Retinal pigment epithelial cell (primary cell): ENCODE data around the gene GALNT2.

Source experiments
- DNase-seq: peaks from one replicate; pipeline ENCODE4 v3.0.0-alpha.2; 2010; ENCODE audit warnings: low read depth
- H3K4me3 ChIP-seq: 2 replicates; pipeline ENCODE4 v1.5.1; 2011; ENCODE audit warnings: mild to moderate bottlenecking, low read length, control low read depth, moderate library complexity
- TF ChIP-seq, protein P1 (sequence below): conservative IDR thresholded peaks from 2 replicates; pipeline ENCODE4 v1.5.1; 2011; ENCODE audit warnings: low read depth, low read length, control low read depth, inconsistent platforms

The GALNT2 gene

DNA sequence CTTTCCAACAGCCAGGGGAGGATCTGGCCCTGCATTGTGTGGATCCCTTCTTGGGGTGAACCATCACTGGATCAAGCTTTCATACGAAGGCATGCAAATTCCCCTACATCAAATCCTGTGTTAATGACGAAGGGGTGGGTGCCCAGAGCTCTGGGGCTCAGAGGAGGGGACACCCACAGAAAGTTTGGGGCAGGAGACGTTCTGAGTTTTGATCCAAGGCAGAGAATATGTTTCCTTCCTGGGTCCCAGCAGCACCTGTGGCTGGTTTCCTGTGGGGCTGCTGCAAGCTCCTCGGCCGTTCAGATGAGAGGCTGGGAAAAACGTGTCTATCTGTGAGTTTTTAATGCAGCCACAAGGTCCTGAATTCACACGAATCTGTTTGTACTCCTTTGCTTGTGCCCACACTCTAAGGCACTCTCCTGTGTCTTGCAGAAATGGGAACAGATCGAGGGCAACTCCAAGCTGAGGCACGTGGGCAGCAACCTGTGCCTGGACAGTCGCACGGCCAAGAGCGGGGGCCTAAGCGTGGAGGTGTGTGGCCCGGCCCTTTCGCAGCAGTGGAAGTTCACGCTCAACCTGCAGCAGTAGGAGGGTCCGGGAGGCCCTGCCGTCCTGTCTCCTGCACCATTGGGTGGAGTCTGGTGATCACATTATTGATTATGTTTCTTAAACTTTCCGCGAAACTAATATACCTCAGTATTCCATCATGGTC is 212.0 kb downstream of the GALNT2 start:
- no peak for DNase-seq
- no peak overlapping the region for H3K4me3 ChIP-seq
- TF ChIP-seq, protein P1, sequence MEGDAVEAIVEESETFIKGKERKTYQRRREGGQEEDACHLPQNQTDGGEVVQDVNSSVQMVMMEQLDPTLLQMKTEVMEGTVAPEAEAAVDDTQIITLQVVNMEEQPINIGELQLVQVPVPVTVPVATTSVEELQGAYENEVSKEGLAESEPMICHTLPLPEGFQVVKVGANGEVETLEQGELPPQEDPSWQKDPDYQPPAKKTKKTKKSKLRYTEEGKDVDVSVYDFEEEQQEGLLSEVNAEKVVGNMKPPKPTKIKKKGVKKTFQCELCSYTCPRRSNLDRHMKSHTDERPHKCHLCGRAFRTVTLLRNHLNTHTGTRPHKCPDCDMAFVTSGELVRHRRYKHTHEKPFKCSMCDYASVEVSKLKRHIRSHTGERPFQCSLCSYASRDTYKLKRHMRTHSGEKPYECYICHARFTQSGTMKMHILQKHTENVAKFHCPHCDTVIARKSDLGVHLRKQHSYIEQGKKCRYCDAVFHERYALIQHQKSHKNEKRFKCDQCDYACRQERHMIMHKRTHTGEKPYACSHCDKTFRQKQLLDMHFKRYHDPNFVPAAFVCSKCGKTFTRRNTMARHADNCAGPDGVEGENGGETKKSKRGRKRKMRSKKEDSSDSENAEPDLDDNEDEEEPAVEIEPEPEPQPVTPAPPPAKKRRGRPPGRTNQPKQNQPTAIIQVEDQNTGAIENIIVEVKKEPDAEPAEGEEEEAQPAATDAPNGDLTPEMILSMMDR, result no peak

DNA sequence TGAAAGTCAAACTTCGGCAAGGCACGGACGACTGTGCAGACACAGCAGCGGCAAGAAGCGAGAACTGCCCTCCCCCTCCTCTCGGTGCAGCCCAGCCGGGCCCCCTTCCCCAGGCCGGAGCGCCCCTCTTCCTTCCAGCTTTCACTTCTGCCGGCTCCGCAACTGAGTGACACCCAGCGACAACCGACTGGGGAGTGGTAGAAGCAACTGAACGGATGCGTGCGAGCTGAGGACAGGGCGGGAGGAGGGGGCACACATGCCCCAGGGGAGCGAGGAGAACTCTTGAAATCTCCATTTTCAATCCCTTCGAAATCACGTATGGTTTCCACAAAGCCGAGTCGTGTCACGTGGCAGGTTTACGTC is 212.5 kb downstream of the GALNT2 start:
- TF ChIP-seq, protein P1, result no peak
- no peak for DNase-seq
- H3K4me3 ChIP-seq, result no peak overlapping the region

DNA sequence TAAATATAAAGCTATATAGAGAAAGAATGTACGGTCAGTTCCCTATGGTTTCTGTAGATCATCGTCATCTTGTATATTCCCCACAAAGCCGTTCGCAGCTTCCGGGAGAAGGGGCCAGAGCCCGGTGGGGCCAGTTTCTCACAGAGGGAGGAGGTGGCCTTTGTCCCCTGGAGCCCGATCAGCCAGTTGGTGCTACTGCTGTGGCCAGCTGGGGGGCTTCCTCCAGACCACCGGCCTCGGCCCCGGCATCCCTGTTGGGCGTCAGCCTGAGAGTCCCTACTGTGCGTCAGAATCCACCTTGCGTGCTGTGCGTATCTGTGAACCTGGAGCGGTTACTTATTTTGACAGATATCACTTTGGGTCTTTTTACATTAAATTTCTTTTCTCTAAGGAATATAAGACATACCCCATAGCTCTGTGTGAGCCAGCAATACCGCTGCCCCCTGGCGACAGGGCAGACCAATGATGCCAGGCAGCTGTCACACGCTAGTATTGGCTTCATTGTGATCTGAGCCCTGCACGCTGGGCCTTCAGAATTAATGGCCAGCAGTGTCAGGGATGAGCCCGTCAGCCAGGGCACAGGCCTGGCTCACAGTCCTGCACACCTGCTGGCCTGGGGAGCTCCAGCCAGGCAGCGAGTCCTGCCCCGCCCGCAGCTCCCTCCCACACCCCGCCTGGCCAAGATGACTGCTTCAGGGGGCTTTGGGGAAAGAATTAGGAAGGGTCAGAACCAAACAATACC is 213.2 kb downstream of the GALNT2 start:
- H3K4me3 ChIP-seq, result no peak overlapping the region
- TF ChIP-seq, protein P1, result no peak
- no peak for DNase-seq

DNA sequence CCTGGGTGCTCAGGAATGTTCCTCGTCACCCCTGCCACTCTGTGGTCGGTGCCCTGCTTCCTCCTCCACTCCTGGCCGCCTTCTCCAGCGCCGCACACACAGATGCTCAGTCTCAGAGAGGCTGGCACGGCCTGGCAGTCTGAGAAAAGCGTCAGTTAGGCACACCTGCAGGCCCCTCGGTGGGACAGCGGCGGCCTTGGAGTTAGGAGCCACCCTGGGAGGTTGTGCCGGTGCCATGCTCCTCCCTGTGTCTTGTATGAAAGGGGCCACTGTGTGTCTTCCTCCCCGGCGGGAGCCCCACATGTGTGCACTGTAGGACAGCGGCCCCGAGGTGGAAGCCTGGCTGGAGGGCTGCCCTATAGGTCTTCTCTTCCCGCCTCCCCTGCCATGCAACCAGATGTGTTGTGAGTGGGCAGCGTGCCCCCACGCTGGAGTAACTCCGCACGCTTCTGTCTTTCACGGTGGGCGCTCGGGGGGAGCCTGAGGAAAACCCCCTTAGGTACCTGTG is 213.9 kb downstream of the GALNT2 start:
- H3K4me3 ChIP-seq, result no peak overlapping the region
- no peak for DNase-seq
- TF ChIP-seq, protein P1, result no peak

DNA sequence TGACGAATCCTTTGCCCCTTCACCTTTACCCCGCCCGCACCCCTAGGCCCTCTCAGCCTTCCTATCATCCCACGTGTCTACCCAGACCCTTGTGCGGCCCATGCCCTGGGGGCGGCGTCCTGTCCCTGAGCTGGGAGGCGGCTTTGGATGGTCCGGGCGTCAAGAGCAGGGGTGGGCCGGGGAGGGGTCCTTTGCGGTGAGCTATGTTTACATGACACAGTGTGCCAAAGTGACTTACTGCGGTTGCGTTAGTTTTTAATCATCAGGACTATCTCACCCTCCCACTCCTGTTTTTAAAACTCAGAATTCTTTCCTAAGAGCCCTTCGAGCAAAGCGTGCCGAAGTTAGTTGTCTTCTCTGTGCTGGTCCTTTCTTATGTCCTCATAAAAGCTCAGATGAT is 214.5 kb downstream of the GALNT2 start:
- DNase-seq, result no peak
- no peak overlapping the region for H3K4me3 ChIP-seq
- TF ChIP-seq, protein P1, result no peak

DNA sequence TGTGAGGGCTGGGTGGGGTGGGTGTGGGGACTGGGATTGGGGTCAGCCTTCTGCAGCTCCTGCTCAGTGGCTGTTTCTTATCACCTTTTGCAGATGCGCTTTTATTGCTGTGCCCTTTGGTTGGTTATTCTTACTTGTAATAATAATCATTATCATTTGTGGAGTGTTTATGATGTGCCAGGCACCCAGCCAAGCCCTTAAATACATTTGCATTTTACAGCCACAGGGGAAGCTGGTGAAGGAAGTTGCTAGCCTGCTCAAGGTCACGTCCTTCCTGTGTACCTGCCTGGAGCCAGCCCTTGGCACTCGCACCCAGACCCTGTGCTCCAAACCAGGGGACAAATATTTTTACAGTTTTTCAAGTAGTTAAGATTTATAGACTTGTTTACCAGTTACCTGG is 215.1 kb downstream of the GALNT2 start:
- TF ChIP-seq, protein P1, result no peak
- no peak overlapping the region for H3K4me3 ChIP-seq

DNA sequence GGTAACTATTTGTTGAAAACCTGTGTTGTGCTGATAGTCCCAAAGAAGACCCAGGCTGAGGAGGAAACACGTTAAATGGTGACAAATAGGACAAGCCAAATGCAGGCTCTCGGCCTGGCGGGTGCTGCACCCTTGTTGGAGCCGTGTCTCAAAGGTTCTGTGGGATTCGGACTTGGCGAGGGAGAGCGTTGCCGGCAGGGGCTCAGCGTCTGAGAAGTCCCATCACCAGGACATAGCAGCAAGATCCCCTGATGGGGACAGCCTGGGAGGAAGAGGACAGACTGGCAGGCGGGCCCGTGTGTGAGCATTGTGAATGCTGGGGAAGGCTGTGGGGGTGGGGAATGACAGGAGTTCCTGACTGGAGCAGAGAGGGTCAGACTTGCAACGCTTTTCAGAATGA is 216.6 kb downstream of the GALNT2 start:
- H3K4me3 ChIP-seq, result no peak overlapping the region
- TF ChIP-seq, protein P1, result no peak
- no peak for DNase-seq

More for the DNA sequence above, 215.1 kb downstream of the GALNT2 start:
- DNase-seq, result no peak
